HG03175 (cell line): ENCODE results near the gene GRAMD1A.
"Not testable (repeated sequence)": the region's sequence is repeated elsewhere in the genome, so short reads cannot be mapped to it uniquely, and the experiment has no call there.

ENCODE experiments used
- ATAC-seq: cut with Tn5 transposase; IDR thresholded peaks from one replicate; pipeline ENCODE4 v1.9.1; 2021; ENCODE audit warnings: mild to moderate bottlenecking, moderate library complexity; ENCODE audit not compliant: unreplicated experiment

Gene GRAMD1A

DNA sequence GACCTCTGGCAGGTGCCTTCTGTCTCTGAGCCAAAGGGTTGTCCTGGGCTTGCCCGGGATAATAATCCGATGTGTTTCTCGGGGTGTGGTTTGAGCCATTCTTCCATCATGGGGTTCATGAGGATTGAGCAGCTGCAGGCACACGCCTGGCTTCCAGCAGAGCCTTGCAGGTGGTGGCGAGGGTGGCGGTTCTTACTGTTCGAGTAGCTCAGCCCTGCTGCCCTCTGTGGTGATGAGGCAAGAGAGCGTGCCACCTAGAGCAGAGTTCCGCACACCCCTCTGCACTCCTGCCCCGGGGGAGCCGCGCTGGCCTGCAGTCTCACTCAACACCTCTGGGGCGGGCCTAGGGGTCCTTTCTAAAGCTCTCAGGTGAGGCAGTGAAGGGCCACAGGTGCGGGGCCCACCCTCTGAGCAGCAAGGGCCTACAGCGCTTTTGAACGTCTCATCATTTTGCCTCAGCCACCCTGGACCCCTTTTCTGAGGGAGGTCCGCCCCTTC, 33.9 kb downstream of the GRAMD1A start:
- no peak for ATAC-seq

DNA sequence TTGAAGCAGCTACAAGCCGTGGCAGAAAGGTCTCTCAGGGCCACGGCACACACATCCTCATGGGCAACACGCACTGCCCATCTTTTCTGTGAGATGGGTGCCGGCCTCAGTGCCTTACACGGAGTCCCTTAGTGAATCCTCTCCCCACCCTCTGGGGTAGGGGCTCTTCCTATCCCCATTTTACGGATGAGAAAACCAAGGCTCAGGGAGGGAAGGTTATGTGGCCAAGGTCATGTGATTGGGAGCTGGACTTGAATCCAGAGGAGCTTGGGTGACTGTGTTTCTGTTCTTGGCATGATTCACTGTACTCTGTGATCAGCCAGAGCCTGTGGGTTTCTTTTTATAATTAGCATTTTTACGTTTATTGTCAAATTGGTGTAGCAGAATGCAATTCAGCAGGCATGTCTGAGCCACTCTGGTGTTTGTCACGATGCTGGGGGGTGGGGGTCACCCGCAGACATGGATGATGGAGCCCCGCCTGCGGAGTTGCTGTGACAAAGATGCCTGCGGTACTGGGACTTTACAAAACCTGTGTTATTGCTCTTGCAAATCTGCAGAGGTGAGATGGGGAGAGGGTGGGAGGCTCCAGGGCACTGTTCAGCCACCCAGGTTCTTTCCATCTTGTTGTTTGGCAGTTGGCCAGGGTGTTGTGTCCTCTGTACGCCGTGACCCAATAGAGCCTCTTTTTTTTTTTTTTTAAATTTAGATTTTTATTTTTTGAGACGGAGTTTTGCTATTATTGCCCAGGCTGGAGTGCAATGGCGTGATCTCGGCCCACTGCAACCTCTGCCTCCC, 34.7 kb downstream of the GRAMD1A start:
- ATAC-seq = no peak

DNA sequence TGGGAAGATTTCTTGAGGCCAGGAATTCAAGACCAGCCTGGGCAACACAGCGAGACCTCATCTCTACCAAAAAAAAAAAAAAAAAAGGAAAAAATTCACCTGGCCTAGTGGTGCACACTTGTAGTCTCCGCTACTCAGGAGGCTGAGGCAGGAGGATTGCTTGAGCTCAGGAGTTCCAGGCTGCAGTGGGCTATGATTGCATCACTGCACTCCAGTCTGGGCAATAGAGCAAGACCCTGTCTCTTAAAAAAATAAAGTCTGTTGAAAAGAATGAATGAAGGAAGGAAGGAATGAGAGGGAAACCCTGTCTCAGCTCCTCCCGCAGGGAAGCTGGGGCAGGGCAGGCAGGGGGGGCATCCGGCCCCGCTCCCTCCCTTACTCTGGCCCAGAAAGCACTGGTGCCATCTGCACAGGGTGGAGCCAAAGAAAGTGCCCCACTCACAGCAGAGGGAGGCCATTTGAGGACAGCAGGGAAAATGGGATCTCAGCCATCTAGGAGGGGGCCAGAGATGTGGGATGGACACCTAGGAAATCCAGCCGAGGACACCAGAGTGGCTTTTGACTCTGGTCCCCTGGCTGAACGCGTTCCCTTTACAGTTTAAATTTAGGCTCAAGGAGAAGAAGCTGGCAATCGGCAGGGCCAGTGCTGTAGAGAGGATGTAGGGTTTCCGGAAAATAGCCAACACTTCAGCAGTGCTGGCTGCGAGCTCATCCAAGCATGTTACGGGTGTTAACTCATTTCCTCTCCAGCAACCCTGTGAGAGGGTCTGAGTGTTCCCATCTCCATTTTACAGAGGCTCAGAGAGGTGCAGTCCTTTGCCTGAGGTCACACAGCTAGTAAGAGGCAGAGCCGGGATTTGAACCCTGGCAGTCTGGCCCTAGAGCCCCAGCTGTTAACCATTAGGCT, 37.8 kb downstream of the GRAMD1A start:
- peak; percentile 67 for ATAC-seq

DNA sequence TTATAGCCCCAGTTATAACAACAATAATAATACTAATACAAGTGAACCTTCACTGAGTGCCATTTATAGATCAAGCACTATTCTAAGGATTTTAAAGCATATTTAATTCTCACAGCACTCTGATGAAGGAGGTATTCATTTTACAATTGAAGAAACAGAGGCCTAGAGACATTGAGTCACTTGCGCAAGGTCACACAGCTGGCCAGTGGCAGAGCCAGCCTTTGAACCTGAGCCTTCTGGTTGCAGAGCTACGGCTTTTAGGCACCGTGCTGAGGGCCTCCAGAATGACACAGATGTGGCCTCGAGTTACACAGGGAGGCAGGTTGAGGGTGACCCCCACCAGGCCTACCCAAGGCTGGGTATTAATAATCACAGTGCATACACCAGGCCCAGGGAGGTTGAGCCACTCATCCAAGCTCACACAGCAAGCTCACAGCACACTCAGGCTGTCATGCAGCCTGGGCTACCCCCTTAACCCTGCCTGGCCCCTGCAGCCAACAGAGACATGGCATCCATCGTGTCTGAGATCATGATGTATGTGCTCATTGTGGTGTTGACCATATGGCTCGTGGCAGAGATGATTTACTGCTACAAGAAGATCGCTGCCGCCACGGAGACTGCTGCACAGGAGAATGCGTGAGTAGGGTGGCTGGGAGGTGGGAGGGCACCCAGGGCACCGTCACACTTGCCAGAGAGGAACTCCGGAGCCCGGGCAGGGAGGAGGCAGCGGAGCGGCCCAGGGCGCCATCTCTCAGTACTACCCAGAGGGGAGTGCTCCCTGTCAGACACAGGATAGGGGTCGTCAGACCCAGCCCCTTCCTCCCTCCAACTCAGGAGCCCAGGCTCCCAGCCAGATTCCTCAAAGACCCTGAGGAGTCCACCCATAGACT, 38.7 kb downstream of the GRAMD1A start:
- no peak for ATAC-seq

DNA sequence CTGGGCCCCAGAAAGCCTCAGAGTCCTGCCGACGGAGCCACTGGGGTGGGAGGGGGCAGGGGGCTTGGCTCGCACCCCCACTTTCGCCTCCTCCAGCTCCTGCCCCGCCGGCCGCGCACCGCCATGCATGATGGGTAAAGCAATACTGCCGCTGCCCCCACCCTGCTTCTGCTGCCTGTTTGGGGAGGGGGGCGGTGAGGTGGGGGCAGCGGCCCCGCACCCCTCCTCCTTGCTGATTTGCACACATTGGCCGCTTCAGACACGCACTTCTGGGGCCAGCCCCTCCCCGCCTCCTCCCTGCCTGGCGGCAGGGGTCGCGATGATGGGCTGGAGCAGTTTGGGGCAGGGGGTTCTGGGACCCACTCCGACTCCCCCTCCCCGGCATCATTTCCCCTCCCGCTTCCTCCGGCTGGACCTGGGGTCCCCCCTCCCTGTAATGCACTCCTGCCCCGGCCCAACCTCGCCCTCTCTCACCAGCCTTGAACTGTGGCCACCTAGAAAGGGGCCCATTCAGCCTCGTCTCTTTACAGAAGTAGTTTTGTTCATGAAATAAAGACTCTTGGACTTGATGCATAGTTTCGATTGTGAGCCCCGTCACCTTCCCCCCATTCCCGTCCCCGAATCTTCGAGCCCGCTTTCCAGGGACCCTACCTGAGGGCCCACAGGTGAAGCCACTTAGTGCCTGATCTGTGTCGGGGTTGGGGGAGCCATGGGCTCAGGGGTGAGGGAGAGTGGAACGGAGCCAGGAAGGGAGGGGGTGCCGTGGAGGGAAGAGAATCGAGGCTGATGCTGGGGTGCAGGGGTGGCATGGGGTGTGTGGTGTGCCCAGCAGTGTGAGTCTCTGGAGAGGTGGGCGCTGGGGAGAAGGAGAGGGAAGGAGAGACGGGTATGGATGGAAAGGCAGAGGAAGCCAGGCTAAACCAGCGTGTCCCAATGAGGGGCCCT, 40.0 kb downstream of the GRAMD1A start:
- no peak for ATAC-seq

DNA sequence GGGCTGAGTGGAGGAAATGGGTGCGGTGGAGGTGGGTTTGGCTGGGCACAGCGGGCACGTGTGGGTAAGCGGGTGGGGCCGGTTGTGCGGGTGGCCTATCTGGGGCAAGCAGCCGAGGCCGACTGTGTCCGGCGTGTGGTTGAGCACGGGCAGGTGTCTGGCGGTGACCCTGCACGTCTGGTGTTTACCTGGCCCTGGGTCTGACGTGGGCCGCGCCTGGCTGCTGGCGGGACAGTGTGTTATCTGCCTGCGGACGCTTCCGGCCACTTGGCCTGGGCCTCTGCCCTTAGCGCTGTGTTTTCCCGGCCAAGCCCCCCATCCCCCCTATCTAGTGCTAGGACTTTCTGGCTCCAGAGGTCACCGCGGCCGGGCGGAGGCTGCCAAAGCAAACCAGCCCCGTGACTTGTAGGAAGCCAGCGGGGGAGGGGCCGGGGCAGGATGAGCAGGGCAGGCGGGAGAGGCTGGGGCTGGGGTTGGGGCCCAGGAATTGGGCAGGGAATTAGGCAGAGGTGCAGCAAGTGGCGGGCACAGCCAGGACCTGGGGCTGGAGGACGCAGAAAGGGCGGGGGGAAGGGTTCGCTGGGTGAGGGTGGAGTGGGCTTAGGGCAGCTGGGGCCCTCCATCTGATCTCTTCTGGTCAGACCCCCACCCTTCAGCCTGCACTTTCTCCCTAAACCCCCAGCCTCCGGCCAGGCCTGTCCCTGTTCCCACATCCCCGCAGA, 40.9 kb downstream of the GRAMD1A start:
- no peak for ATAC-seq

DNA sequence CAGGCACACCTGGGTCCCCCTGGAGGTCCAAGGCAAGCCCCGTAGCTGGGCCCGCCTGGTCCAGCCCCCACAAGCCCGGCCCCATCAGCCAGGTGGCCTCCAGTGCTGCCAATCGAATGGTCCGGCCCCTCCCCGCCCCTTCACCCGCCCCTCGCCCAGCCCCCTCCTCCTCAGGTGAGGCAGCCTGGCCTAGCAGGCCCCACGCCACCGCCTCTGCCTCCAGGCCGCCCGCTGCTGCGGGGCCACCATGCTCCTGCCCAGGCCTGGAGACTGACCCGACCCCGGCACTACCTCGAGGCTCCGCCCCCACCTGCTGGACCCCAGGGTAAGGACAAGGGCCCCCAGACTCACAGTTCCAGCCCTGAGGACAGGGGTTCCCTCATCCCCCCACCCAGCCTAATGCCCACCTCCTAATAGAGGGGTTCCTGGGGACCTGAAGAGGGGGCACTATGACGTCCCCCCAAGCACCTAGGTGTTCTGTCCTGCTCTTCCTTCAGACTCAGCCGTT, 41.5 kb downstream of the GRAMD1A start, which contains the start of gene HPN:
HPN (plus strand) TSS at position 174 of the 508 bp plus-strand sequence. CDS start 786 bp downstream, outside the sequence.
- no peak for ATAC-seq

DNA sequence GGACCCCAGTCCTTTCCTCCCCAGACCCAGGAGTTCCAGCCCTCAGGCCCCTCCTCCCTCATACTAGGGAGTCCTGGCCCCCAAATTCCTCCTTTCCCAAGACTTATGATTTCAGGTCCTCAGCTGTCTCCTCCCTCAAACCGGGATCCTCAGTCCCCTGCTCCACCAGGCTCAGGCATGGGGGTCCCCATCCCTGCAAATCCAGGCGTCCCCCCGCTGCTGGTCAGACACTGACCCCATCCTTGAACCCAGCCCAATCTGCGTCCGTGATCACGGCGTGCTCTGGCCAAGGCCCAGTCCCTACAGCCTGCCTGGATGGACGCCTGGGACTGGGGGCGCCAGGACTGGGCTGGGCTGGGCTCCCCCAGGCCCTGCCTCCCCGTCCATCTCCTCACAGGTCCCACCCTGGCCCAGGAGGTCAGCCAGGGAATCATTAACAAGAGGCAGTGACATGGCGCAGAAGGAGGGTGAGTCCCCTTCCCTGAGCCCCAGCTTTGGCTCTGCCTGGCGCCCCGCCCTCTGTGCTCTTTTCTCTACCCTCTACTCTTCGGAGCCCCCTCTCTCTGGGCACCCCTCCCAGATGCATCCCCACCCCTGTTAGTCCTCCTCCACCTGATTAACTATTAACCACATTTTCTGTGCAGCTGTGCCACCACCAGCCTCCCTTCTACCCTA, 42.1 kb downstream of the GRAMD1A start:
- ATAC-seq = no peak

DNA sequence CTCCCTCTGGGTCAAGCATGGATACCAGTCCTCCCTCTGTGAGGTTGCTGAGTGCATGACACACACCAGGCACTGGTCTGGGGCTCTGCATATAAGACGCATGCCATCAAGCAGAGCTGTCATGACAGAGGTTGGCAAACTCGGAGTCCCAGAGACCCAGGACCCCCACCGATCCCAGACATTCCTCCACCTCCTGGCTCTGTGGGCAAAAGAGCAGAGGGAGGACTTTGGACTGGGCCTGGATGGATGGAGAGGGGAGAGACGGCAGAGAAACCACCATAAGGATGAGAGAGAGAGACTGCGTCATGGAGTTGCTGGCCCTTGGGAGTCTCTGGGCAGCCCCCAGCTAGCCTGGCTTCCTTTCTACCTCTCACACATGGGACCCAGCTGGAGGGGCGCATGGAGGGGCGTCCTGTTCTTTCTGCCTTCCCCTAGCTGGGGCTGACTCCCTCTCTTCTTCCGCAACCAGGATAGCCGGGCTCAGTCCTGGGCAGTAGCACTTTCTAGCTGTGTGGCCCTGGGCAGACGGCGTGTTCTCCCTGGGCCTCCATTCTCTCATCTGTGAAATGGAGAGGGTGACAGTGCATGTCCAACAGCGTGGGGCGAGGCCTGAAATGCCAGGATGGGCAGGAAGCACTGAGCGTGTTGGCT, 43.0 kb downstream of the GRAMD1A start:
- ATAC-seq = no peak

DNA sequence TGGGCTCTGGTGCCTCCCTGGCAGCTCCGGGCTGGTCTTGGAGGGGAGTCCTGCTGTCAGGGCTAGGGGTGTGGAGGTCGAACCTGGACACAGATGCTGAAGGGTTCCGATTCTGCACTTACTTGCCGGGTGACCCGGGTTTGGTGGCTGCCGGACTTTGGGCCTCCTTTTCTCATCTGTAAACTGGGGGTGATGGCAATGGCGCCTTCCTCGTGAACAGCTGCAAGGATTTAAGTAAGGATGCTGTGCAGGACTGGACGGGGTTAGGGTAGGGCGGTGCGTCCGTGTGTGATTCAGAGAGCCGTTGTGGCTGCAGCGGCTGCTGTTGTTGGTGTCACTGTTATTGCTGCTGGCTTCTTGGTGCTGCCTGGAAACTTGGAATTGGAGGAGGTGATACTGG, 43.8 kb downstream of the GRAMD1A start:
- ATAC-seq = no peak

DNA sequence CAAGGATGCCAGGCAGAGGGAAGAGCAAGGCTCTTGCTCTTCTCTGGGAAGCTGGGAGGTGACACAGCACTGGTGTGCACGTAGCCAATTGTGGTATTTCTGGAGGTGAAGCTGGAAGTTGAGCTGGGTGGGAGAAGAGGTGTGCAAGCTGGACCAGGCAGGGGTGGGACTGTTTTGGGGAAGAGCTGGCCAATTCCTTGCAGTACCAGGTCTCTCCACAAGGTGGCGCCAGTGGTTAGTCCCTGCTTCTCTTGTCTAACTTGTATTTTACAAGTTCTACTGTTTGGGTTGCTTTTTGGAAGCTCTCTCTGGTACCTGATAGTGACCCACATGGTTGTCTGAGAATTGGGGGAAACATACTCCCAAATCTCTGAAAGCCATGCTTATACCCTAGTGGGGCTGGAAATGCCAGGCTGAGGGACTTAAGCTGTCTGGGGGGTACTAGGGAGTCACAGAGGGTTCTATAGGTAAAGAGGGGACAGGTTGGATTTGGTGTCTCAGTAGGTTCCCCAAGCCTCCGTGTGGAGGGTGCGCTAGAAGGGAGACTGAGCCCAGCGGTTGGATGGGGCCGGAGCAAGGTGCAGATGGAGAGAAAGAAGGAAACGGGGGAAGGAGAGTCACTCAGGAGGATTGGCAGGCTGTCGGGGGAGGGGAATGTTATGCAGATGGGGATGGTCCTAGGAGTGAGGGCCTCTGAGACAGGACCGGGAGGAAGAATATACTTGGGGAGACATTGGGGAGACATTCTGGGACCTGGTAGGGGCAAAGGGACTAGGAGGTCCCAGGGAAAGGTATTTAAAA, 44.4 kb downstream of the GRAMD1A start:
- ATAC-seq = no peak

DNA sequence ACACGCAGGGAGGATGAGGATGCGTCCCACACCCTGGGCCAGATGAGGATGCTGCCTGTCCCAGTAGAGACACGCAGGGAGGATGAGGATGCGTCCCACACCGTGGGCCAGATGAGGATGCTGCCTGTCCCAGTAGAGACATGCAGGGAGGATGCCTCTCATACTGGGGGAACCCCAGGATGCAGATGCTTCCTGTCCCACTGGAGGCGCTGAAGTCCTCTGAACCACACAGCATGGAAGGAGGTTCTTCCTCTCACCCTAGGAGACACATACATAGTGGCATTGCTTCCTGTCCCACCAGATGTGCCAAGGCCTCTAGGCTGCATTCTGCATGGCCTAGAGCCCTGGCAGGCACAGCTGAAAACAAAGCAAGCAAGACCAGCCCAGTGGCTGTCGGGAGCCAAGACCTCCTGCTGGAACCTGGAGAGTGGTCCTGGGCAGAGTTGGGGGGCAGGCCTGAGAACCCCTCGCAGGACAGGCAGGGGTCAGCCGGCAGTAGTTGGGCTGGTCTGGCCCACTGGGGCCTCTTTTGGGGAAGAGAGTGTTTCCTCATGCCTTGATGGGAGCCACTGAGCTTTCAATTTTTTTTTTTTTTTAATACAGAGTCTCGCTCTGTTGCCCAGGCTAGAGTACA, 45.7 kb downstream of the GRAMD1A start:
- ATAC-seq = peak; percentile 61

DNA sequence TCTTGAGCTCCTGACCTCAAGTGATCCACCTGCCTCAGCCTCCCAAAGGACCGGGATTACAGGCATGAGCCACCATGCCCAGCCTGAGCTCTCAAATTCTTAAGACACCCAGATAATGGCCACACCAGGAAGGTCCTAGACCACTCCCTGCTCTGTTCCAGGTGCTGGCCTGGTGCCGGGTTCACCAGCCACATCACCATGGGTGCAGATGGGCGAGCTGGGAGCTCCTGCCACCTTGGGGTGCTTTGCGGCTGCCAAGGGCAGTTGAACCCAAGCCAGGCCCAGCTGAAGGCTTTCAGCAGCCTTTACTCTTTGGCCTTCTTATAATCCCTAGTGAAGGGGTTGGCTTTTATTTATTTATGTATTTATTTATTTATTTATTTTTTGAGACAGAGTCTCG, 46.3 kb downstream of the GRAMD1A start:
- ATAC-seq = no peak

DNA sequence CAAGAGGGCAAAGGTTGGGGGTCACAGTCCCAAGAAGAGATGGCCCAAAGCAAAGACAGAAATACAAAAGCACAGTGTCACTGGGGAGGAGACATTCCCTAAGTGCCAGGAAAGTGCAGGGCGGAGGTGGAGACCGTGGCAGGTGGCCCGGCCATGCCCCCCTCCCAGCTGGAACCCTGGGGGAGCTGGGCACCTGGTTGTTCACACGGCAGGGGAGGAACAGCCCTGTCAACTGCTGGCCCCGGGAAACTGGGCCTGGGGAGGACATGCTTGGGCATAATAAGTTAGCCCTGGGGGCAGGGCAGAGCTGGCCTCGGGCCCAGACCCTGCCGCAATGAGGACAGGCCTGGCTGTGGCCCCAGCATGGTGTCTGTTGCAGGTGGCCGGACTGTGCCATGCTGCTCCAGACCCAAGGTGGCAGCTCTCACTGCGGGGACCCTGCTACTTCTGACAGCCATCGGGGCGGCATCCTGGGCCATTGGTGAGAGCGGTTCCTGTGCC, 48.8 kb downstream of the GRAMD1A start:
- no peak for ATAC-seq

DNA sequence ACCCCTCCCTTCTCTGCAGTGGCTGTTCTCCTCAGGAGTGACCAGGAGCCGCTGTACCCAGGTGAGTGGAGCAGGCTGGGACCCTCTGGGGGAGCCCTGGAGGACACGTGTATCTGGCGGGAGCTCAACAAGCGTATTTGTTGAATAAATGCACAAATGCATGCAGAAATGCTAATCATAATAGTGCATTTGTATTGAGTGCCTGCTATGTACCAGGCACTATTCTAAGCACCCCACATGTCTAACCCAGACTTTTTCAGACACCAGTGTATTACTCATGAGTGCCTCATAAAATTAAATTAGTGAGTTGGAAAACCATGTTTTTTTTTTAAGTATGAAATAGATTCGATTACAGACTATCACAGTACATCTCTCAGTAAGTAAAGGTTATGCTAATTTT, 49.3 kb downstream of the GRAMD1A start:
- no peak for ATAC-seq

DNA sequence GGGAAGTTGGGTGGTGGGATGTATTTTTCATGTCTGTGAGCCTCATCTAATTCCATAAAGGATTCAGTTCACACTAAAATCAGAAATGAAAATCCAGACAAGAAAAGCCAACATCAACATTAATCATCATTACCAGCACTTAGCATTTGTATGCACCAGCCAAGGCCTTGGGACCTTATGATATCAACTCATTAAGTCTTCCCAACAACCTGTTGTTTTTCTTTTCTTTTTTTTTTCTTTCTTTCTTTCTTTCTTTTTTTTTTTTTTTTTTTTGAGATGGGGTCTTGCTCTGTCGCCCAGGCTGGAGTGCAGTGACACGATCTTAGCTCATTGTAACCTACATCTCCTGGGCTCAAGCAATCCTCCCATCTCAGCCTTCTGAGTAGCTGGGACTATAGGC, 50.5 kb downstream of the GRAMD1A start:
- ATAC-seq = not testable (repeated sequence)
